Colon (tissue), 2 donors: ENCODE results near the gene CASK.

Experiments used
- FAIRE-seq: peaks from 2 replicates; lab custom pipeline; 2012; peaks lifted over from hg19 to GRCh38; lab: Jason Lieb, UNC
- donor health status: control.
- donor health status: control.

The CASK gene

GRCh38 chrX:41470706-41471105 is 452.6 kb downstream of the CASK start:
- no peak for FAIRE-seq

- FAIRE-seq: no peak
Observed at GRCh38 chrX:41468647-41469323, 454.6 kb downstream of the CASK start.
